HUES64 (cell line): Measurements from ENCODE around the gene CIDEC.
A peak's percentile ranks its signal among the peaks of the same experiment; 100 is the strongest.
"Not testable (repeated sequence)": the region's sequence is repeated elsewhere in the genome, so short reads cannot be mapped to it uniquely, and the experiment has no call there.

ENCODE experiments used
- H3K27ac ChIP-seq: 2 replicates; pipeline ENCODE4 v1.7.0; 2013; ENCODE audit warnings: low read depth, low read length, inconsistent platforms
- H3K27me3 ChIP-seq: 2 replicates; pipeline ENCODE4 v1.6.1; 2013; ENCODE audit warnings: mild to moderate bottlenecking, low read length; ENCODE audit not compliant: insufficient read depth
- H3K36me3 ChIP-seq: 2 replicates; pipeline ENCODE4 v1.6.1; 2013; ENCODE audit warnings: mild to moderate bottlenecking, low read length; ENCODE audit not compliant: insufficient read depth
- H3K4me1 ChIP-seq: 2 replicates; pipeline ENCODE4 v1.6.1; 2013; ENCODE audit warnings: mild to moderate bottlenecking, low read length, moderate library complexity; ENCODE audit not compliant: insufficient read depth
- H3K4me3 ChIP-seq: 2 replicates; pipeline ENCODE4 v1.5.1; 2013; ENCODE audit warnings: mild to moderate bottlenecking, low read length, moderate library complexity
- H3K9ac ChIP-seq: 2 replicates; pipeline ENCODE4 v1.6.1; 2013; ENCODE audit warnings: mild to moderate bottlenecking, low read depth, low read length
- H3K9me3 ChIP-seq: 2 replicates; pipeline ENCODE4 v1.6.1; 2013; ENCODE audit warnings: low read depth, low read length; ENCODE audit not compliant: insufficient read depth
- WGBS: fragments of 150-250, 120-280 bp; methylation state at CpG from one replicate; pipeline ENCODE4 v1.1.7; 2013; ENCODE audit warnings: missing lambda C conversion rate; 5-methylcytosine and 5-hydroxymethylcytosine counted together

The CIDEC gene

DNA sequence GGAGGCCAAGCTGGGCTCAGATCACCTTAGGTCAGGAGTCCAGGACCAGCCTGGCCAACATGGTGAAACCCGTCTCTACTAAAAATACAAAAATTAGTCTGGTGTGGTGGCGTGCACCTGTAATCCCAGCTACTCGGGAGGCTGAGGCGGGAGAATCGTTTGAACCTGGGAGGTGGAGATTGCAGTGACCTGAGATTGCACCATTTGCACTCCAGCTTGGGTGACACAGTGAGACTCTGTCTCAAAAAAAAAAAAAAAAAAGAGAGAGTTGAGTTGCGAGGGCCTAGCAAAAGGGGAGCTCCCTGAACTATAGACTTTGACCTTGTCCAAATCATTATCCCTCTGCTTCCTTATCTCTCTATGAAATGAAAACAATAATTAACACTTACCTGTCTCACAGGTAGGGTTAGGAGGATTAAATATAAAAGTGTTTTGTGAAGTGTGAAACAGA, 20.9 kb upstream of the CIDEC start:
- H3K4me1 ChIP-seq, result peaks cover 16% of the 10 kb centered on the region
- WGBS, result 90% methylated on average over 5 of the region's 6 CpGs
- H3K4me3 ChIP-seq, H3K36me3 ChIP-seq, H3K27me3 ChIP-seq, H3K27ac ChIP-seq, H3K9ac ChIP-seq, H3K9me3 ChIP-seq: not testable (repeated sequence)

- no peaks in the 10 kb centered on the region for H3K9me3 ChIP-seq
- no peak overlapping the region for H3K9ac ChIP-seq
- no peak overlapping the region for H3K27ac ChIP-seq
- no peaks in the 10 kb centered on the region for H3K27me3 ChIP-seq
- H3K36me3 ChIP-seq, result peaks cover 3% of the 10 kb centered on the region; the same call in 1 of the 2 replicates
- H3K4me3 ChIP-seq, result no peak overlapping the region
- peaks cover 16% of the 10 kb centered on the region for H3K4me1 ChIP-seq
- WGBS, result 74% methylated on average over 3 of the region's 3 CpGs
Observed at GRCh38 chr3:9899289-9899791, 19.3 kb upstream of the CIDEC start.

DNA sequence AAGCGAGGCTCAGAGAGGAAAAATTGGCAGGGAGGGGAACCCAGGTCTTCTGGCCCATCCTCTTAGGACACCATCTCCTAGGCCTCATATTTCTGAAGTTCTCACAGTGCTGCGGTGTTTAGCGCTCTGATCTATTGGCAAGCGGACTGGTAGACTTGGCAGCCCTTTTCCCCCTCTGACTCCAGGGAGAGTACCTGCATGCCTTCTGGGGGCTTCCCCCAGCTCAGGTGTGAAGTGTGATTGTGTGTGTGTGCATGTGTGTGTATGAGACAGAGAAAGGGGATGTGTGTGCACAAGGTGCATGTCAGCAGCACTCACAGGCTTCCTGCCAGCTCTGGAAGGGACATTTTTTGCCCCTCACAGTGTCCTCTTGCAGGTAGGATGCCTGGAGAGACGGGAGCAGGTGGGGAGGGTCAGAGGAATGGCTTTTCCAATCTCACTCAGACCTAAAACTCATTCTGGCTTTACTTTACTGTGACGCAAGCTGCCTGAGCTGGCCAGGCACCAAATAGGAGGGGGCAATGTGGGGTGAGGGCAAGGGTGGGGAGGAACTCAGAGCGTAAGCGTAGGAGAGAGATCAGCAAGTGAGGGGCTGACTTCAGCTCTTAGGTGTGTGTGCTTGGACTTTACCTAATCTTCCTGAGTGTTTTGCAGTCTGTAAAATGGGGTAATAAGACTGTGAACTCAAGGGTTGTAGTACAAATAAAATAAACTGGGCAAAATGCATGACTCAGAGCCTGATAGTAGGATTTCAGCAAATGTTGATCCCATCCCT, 18.6 kb upstream of the CIDEC start:
- Histone ChIP-seq H3K9ac (no peak overlapping the region), H3K4me1 (peaks cover 16% of the 10 kb centered on the region), H3K9me3 (no peaks in the 10 kb centered on the region), H3K4me3 (no peak overlapping the region), H3K36me3 (peaks cover 9% of the 10 kb centered on the region), H3K27ac (no peak overlapping the region), H3K27me3 (no peaks in the 10 kb centered on the region)
- WGBS, result 86% methylated on average over 7 of the region's 8 CpGs

- H3K9ac ChIP-seq, result no peak overlapping the region
- WGBS, result 79% methylated on average over 4 of the region's 4 CpGs
Observed at GRCh38 chr3:9897408-9898372, 17.6 kb upstream of the CIDEC start.

DNA sequence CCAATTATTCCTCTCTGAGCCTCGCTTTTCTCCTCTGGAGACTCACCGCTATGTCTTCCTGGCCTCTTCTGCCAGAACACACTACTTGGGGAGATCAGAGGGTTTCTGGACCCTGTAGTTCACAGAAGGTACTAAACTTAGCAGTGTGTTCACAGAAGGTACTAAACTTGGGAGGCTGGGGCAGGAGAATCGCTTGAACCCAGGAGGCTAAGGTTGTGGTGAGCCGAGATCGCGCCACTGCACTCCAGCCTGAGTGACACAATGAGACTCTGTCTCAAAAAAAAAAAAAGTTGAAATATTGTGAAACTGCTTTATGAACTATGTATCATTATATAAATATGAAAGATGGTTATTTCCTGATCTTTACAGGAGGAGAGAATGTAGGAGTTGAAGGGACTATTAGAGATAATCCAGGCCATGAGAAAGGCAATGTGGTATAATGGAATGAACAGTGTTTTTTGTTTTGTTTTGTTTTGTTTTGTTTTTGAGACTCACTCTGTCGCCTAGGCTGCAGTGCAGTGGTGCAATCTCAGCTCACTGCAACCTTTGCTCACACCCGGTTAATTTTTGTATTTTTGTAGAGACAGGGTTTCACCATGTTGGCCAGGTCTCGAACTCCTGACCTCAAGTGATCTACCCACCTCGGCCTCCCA, 16.8 kb upstream of the CIDEC start:
- H3K4me3 ChIP-seq, H3K9me3 ChIP-seq, H3K27ac ChIP-seq, H3K4me1 ChIP-seq, H3K9ac ChIP-seq, H3K27me3 ChIP-seq: not testable (repeated sequence)
- 97% methylated on average over 10 of the region's 10 CpGs for WGBS
- peaks cover 24% of the 10 kb centered on the region for H3K36me3 ChIP-seq

More at GRCh38 chr3:9897408-9898372, 17.6 kb upstream of the CIDEC start:
- peaks cover 19% of the 10 kb centered on the region for H3K36me3 ChIP-seq
- H3K27ac ChIP-seq, result no peak overlapping the region
- H3K27me3 ChIP-seq, result no peaks in the 10 kb centered on the region
- no peaks in the 10 kb centered on the region for H3K9me3 ChIP-seq
- H3K4me3 ChIP-seq, result no peak overlapping the region
- peaks cover 7% of the 10 kb centered on the region for H3K4me1 ChIP-seq

DNA sequence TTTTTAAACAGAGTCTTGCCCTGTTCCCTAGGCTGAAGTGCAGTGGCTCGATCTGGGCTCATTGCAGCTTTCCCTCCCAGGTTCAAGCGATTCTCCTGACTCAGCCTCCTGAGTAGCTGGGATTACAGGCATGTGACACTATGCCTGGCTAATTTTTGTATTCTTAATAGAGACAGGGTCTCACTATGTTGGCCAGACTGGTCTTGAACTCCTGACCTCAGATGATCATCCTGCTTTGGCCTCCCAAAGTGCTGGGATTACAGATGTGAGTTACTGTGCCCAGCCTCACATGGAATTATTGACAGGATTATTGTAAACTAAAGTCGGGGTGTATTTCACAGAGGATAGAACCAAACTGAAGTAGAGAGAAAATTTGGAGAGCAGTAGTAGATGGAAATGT, 15.7 kb upstream of the CIDEC start:
- H3K4me3 ChIP-seq, H3K4me1 ChIP-seq, H3K9ac ChIP-seq, H3K27ac ChIP-seq, H3K9me3 ChIP-seq, H3K27me3 ChIP-seq: not testable (repeated sequence)
- 93% methylated on average over 3 of the region's 3 CpGs for WGBS
- H3K36me3 ChIP-seq, result peaks cover 24% of the 10 kb centered on the region

GRCh38 chr3:9893739-9894138, 13.7 kb upstream of the CIDEC start:
- Histone ChIP-seq H3K27me3 (no peaks in the 10 kb centered on the region), H3K4me3 (no peak overlapping the region)
- 94% methylated on average over 1 of the region's 1 CpG for WGBS

GRCh38 chr3:9891072-9891622, 11.1 kb upstream of the CIDEC start:
- Histone ChIP-seq H3K27ac (peak overlapping the region; percentile 86), H3K36me3 (peaks cover 24% of the 10 kb centered on the region), H3K4me3 (peak overlapping the region; percentile 86), H3K9ac (peak overlapping the region; percentile 93), H3K4me1 (no peaks in the 10 kb centered on the region), H3K9me3 (no peaks in the 10 kb centered on the region), H3K27me3 (no peaks in the 10 kb centered on the region)
- 11% methylated on average over 11 of the region's 12 CpGs for WGBS

More at GRCh38 chr3:9893739-9894138, 13.7 kb upstream of the CIDEC start:
- no peak overlapping the region for H3K27ac ChIP-seq
- H3K4me1 ChIP-seq, result no peaks in the 10 kb centered on the region
- no peak overlapping the region for H3K9ac ChIP-seq
- peaks cover 24% of the 10 kb centered on the region for H3K36me3 ChIP-seq
- H3K9me3 ChIP-seq, result no peaks in the 10 kb centered on the region

DNA sequence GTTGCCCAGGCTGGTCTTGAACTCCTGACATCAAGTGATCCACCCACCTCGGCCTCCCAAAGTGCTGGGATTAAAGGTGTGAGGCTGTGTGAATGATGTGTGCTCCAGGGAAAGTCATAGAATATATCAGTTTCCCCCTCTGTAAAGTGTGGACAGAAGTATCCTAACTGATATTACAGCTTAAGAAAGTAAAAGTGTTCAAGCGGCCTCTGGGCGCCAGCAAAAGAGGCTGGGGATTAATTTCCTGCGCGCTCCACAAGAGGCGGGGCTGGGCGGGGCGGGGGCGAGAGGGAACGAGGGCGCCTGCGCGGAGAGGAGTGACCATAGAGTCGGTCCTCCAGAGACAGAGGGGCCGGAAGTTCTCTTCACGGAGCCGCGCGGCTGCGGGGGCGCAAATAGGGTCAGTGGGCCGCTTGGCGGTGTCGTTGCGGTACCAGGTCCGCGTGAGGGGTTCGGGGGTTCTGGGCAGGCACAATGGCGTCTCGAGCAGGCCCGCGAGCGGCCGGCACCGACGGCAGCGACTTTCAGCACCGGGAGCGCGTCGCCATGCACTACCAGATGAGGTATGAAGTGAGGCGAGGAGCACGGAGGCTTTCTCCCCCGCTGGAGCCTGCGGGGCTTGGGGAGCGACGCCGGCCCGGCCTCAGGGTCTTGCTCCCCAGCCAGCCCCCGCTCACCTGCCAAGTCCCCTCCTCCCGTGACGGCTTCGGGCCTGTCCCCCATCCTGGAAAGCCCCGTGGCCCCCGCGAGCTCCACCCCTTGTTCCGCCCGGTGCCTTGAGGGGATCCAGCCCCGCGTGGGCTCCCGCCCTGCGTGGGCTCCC, 10.4 kb upstream of the CIDEC start, which contains the start of gene JAGN1:
JAGN1 (plus strand) TSS at position 362 of the 823 bp plus-strand sequence; CDS start at position 475, 113 bp downstream.
- Histone ChIP-seq H3K36me3 (peaks cover 24% of the 10 kb centered on the region), H3K27me3 (no peaks in the 10 kb centered on the region), H3K9ac (peak within 1 kb of the TSS; percentile 93), H3K27ac (peak within 1 kb of the TSS; percentile 86), H3K4me3 (peak within 1 kb of the TSS; percentile 86), H3K4me1 (no peaks in the 10 kb centered on the region), H3K9me3 (no peaks in the 10 kb centered on the region)
- 2% methylated on average over 62 of the region's 62 CpGs for WGBS

DNA sequence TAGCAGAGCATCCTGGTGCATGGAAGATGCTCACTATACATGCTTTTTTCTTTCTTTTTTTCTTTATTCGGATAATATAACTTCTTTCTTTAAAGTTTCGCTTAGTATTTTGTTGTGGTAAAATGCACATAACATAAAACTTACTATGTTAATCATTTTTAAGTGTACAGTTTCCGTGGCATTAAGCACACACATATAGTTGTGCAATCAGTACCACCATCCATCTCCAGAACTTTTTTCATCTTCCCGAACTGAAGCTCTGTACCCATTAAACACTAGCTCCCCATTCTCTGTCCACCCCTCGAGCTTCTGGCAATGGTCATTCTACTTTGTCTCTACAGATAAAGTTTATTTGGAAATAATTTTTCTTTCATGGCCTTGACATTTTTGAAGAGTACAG, 9.4 kb upstream of the CIDEC start:
- Histone ChIP-seq H3K4me3 (no peak overlapping the region), H3K9me3 (no peaks in the 10 kb centered on the region), H3K27me3 (no peaks in the 10 kb centered on the region), H3K9ac (no peak overlapping the region), H3K27ac (no peak overlapping the region), H3K36me3 (peaks cover 21% of the 10 kb centered on the region), H3K4me1 (no peaks in the 10 kb centered on the region)
- 86% methylated on average over 3 of the region's 5 CpGs for WGBS
